RKO (cell line): Measurements from ENCODE around the gene THY1.
"Not testable (repeated sequence)": the region's sequence is repeated elsewhere in the genome, so short reads cannot be mapped to it uniquely, and the experiment has no call there.

Source experiments
- DNase-seq: peaks from one replicate; pipeline ENCODE4 v3.0.0-alpha.2; 2016; ENCODE audit warnings: low spot score

THY1 gene

DNA sequence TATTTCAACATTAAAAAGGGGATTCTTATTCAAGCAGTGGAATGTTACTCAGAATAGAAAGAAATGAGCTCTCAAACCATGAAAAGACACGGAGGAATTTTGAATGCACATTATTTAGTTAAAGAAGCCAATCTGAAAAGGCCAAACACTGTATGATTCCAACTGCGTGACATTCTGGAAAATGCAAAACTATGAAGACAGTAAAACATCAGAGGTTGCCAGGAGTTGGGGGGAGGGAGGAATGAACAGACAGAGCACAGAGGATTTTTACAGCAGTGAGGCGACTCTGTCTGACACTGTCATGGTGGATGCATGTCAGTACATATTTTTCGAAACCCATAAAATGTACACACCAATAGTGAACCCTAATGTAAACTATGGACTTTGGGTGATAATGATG, 22.9 kb upstream of the THY1 start:
- no peak for DNase-seq

DNA sequence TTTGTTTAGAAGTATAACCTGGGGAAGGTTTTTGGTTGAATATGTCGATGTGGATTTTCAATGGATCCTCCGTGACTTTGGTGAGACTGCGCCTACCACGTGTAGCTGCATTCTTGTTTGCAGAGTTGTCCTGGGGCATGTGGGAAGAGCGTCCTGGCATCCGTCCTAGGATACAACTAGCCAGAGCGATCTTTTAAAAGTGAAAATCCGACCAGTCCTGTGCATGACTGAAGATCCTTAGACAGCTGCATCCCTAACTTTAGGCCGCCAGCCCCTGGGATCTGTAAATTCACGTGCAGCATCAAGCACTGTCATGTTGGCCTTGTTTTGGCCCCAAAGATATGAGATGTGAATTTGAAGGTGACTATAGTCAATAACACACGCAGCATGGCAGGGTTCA, 22.4 kb upstream of the THY1 start:
- no peak for DNase-seq

DNA sequence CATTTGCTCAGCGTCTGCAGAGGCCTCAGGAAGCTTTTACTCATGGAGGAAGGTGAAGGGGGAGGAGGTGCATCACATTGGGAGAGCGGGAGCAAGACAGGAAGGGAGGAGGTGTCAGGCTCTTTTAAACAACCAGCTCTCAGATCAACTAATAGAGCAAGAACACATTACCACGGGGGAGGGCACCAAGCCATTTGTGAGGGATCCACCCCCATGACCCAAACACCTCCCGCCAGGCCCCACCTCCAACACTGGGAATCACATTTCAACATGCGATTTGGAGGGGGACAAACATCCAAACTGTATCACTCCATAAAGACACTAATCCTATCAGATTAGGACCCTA, 18.9 kb upstream of the THY1 start:
- no peak for DNase-seq

DNA sequence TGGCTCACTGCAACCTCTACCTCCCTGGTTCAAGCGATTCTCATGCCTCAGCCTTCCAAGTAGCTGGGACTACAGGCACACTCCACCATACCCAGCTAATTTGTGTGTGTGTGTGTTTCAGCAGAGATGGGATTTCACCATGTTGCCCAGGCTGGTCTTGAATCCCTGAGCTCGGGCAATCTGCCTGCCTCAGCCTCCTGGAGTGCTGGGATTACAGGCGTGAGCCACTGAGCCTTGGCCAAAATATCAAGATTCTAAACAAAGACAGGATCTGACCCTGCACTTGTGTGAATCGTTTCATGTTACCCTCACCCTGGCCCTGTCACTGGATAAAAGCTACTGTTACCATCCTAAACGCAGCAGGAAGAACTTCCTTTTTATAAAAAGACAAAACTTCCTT, 15.6 kb upstream of the THY1 start:
- no peak for DNase-seq

DNA sequence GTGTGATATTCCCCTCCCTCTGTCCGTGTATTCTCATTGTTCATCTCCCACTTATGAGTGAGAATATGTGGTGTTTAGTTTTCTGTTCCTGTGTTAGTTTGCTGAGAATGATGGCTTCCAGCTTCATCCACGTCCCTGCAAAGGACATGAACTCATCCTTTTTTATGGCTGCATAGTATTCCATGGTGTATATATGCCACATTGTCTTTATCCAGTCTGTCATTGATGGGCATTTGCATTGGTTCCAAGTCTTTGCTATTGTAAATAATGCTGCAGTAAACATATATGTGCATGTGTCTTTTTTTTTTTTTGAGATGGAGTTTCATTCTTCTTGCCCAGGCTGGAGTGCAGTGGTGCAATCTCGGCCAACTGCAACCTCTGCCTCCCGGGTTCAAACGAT, 14.5 kb upstream of the THY1 start:
- DNase-seq, result not testable (repeated sequence)

DNA sequence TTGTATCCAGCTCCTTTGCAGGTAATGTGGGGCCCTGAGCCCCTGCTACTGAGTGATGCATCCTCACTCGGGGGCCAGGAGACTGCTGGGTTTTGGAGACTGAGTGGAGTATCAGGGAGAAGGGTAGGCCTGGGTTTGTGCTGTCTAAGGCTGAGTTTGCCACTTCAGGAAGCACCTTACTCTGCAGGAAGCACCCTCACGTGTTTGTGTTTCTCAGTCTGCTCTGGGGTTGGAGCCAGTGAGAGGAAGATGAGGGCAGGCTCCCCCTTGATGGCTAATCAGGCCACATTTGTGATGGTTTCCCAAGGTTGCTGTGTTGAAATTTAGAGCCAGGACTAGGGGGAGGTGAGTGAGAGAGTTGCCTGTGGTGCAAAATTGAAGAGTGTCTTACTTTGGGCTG, 13.7 kb upstream of the THY1 start:
- no peak for DNase-seq

DNA sequence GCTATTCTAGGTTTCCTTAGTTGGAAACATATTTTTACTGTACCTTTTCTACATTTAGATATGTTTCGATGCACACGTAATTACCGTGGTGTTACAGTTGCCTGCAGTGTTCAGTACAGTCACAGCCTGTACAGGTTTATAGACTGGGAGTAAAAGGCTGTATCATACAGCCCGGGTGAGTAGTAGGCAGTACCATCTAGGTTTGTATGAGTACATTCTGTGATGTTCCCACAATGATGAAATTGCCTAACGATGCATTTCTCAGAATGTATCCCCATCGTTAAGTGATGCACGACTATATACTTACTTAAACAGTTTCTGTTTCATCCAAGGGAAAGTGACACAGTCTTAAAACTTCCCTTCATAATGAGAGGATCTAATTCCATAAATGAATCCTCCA, 13.1 kb upstream of the THY1 start:
- DNase-seq, result no peak

DNA sequence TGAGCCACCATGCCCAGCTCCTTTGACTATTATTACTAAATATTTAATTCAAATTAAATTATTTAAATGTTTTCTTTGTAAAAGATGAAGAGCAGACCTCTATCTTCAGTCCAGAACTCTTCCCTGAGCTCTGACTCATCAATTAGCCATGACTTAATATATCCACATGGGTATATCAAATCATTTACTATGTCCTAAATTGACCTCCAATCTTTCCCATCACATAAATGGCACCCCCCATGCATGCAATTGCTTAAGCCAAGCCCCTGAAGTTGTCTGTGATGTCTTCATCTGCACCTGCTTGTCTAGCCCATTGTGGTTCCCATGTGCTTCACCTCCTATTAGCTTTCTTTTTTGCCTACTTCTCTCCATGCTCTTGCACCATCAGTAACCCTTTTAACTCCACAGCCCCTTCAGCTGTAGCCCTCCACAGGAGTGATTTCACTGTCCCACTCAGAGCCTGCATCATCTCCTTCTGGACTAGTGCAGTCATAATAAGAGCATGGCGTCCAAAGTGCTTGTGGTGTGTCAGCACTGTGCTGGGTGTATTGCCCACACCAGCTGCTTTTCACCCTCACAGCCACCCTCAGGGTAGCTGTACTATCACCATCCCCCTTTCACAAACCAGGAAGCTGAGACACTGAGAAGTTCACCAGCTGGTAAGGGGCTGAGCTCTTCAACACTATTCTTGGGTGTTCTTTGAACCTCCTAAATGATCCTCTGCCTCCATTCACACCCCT, 11.8 kb upstream of the THY1 start:
- no peak for DNase-seq

DNA sequence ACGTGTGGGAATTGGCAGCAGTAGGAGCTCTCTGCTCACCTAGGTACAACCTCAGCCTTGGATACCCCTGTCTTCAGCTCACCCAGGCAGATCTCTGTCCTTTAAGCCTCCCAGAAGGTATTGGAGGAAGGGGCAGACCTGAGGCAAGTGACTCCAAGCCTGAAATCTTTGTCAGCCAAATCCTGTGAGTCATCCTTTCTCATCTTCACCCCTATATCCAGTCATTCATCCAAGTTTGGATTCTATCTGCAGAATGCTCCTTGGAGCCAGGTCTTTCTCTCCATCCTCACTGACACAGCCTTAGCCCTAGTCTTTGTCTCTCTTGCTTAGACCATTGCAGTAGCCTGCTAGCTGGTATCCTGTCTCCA, 10.4 kb upstream of the THY1 start:
- DNase-seq, result peak; percentile 40

DNA sequence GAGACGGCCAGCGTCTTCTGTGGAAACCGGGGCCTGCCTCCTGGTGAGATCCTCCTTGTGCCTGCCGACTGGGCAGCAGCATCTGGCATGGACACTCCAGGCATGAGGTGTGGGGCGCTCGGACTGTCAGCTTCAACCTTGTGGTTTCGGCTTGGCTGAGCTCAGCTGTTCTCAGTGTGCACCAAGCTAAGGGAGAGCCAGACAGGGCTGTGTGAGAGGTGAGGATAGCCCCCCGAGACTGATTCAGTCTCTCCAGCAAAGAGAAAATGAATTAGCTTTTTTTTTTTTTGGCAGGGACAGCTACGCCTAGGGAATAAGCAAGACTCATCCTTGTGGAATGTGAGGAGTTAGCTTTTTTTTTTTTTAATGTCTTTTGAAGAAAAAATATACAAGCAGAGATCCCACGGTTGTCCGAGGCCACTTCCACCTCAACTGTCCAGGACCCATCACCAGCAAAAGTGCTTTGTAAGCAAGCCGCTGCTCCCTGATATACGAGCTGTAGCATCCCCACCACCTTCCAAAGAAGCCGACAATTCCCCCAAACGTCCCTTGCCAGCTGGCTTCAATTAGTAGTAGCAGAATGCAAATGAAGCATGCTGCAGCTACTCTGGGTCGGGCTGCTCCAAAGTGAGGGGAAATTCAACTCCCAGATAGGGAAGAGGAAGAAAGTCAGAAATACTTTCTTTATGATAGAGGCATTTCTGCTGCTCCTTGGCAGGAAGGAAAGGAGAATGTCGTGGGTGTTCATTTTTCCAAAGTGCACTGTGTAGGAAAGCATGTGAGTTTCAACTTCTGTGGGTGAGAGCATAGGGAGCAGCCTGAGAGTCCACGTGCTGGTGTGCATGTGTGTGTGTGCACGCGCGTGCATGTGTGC, 9.7 kb upstream of the THY1 start:
- no peak for DNase-seq

DNA sequence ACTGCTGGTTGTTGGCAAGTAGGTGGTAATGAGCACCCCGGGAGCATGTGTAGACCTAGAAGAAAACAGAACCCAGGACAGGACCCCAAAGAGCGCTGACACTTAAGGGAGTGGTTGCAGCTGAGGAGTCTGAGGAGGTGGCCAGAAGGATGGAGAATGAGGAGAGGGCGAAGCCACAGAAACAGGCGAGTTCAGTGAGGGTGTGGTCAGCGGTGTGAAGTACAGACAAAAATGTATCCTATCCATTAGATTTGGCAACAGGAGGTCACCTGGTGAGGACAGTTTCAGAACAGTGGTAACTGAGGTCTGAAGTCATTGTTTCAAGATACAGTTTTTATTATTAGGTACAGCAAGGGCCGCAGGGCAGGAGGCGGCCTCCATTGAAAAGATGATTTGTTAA, 8.6 kb upstream of the THY1 start:
- no peak for DNase-seq

DNA sequence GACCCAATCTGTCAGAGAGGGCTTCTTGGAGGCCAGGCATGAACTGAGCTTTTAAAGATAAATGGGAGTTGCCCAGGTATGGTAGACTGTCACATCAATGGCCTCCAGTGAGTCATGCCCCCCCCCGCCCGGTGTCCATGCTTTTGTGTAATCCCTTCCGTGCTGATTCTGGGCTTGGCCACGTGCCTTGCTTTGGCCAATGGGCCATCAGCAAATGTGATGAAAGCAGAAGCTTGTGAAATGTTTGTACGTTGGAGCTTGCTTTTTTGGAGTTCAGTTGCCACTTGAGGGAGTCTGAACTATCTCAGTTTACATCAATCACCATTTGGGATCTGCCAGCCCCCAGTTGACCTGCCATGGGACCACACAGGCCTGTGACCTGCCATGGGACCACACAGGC, 4.3 kb upstream of the THY1 start:
- DNase-seq, result no peak

DNA sequence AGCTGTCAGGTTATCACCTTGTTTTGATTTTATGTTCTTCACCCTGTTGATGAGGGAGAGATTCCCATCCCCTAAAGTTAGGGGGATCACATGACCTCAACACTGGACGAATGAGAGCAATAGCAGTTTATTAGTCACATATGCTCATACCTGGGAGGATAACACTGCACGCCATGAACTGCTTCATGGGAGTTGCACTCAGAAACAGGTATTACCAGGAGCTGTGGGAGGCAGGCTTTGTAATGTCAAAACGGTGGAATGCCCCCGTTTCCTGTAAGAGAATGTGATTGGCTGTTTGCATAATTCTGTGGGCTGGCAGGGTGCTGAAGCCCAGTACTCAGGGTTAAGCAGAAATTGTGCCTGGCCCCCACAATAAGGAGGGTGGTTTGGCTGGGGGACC, 3.2 kb upstream of the THY1 start:
- no peak for DNase-seq

DNA sequence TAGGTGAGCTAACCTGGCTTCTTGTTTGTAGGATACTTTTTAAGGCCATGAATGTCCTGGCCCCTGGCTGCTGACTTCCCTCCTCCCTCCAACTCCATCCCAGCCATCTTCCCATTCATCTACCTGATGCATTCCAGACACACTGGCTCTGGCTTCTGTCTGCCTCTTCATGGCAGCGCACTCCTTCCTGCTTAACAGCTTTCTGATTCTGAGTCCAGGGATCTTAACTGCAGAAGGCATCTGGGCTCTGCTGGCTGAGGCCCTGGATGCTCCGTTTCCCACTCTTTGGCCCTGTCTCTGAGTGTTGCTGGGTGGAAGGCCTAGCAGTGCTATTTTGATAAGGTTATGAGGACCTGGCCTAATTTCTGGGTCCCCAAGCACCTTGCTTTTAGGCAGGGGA, 1.8 kb upstream of the THY1 start:
- DNase-seq, result no peak

DNA sequence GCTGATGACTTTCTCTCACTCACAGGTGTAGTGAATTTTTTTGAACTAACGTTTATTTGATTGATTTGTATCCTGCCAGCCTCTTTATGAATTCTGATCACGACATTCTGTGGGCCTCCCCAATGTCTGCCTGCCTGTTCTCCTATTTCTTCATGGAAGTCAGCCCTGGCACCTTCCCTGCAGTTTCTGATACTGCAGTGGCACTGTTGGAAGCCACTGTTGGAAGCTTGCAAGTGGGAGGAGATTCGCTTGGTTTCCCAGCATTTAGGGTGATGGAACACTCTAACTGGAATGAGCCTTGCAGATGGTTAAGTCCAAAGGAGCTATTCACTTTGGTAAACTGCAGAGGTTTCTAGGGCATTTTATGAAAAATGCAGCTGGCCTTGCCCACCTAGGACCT, 1.3 kb upstream of the THY1 start:
- DNase-seq, result no peak

DNA sequence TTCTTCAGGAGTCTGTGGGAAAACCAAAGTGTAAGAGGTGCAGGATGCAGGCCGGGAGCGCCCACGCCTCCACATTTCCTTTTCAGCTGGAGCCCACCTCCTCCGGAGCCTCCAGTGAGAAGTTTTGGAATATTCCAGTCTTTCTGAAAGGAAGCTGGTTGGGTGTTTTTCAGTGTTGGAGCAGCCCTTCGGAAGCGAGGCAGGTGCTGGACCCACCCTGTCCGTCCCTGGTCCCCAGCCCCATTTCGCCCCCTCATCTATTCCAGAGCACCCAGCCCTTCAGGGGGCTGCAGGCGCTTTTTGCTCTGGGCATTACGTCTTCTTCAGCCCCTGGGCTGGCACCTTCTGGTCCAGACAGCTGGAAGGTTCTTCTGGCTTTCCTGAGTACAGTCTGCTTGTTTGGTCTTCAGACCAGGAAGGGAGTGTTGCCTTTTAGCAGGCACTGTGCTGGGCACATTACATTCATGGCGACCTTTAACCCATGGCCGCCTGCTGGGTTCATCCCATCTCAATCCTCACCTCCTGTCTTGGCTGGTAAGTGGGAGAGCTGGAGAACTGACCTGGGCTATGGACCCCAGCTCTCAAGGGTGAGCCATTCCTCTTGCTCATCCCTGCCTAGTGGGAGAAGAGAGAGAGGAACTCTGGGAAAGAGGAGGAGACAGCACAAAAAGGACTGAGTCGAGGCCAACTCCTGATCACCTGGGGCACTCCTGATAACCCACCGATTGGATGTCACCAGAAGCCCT, 710 bp upstream of the THY1 start:
- DNase-seq, result no peak

DNA sequence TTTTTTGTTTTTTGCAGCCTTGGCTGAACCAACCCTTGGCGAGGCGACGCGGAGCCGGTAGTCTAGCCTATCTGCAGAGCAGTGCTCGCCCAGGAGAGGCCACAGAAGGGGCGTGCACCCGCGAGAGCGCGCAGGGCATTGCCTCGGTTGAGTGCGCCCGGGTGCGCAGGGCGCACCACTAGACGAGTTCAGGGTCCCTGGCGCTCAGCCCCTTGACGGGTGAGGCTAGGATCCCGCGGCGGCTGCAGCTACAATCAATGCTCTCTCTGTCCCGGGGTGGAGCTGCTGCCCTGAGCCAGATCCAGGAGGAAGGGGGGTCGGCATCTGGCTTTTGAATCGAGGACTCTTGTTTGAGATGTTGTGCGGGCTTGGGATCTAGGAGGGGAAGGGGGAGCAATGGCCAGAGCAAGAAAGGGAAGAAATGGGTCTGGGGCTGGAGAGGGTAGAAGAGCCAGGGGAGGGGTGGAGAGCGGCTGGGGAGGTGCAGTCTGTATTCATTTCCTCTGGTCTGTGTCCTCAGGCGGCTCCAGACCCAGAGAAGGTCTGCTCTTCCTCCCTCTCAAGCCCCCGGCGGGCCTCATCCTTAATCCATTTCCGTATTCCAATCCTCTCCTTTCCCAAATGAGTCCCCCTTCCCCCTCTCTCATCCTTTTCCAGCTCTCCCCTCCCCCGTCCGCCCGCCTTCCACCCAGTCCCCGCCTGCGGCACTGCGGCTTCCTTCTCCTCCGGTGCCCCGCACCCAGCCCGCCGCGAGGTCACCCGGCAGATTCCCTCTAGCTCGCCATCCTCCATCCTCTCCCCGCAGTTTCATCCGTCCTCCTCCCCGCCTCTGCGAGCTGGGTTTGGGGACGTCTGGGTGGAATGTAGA, 797 bp downstream of the THY1 start:
- DNase-seq, result no peak

DNA sequence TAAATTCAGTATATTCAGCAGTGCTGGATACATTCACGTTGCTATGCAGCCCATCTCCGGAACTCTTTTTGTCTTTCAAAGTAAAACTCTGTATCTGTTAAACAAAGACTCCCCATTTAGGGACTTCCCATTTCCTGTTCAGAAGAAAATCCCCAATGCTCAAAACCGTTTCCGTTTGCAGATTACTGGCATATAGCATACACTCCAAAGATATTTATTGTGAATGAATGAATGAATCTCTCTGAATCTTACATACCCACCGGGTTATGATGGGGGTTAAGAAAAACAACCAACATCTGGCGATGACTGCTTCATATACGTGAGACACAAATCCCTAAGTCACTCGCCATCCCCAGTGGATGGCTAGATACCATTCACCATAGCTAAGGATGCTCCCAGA, 1.6 kb downstream of the THY1 start:
- no peak for DNase-seq

DNA sequence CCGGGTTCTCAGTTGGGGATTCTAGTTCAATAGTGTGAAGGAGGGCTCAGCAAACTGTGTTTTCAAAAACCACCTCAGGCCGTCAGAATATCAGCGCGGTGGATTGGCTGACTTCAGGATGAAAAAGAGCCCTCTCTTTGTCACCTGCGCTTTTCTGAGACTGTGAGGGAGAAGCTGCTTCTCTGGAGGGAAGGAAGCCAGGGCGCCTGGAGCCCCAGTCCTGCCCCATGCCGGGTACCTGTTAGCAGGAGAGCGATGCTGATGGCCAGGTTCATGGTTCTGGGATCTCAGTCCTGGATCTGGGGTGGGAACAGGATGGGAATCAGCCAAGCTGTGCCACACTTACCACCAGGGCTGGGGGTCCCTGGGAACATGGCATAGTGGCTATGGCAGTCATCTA, 2.3 kb downstream of the THY1 start:
- no peak for DNase-seq

DNA sequence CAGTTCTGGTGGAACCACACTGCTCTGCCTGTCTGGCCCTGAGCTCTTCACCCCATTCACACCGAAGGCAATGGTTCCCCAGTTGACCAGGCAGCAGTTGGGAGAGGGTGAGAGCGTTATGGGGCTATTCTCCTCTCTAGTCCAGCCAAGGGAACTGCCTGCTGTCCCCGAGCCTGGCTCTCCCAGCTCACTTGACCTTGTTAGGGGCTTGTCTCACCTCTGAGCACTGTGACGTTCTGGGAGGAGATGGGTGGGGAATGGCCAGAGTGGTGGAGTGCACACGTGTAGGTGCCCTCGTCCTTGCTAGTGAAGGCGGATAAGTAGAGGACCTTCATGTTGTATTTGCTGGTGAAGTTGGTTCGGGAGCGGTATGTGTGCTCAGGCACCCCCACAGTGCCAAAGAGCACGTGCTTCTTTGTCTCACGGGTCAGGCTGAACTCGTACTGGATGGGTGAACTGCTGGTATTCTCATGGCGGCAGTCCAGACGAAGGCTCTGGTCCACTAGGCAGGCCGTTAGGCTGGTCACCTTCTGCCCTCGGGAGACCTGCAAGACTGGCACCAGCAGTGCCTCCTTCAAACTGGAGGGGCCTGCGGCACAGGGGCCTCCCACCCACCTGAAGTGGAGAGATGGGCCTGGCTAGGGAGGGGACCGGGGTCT, 3.0 kb downstream of the THY1 start:
- no peak for DNase-seq

DNA sequence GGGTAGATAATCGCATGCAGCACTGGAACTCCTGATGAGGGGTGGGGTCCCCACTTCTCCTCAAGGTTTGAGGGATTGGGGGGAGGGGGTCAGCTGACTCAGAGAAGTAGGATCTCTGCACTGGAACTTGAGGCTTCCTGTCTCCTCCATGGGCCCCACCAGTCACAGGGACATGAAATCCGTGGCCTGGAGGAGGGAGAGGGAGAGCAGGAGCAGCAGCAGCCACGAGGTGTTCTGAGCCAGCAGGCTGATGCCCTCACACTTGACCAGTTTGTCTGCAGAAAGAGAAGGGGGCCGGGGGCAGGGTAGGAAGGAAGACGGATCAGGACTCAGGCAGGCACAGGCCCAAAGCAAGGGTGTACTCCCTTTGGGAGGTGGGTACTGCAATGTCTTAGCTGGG, 3.7 kb downstream of the THY1 start:
- DNase-seq, result no peak

DNA sequence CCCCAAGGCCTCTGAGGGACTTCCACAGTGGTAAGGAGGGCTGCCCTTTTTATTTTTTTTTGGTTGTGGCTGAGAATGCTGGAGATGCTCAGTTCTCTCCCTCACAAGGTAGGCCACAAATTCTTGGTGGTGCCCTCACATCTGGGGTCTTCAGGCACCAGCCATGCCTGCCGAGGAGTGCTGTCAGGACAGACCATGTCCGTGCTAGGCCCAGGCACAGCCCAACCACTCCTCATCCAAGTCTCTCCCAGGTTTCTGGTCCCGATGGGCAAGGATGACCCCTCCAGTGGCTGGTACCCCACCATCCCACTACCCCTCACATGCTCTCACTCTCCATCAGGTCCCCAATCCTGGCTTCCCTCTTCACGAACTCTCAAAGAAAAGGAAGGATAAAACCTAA, 4.2 kb downstream of the THY1 start:
- DNase-seq, result no peak
